ENCODE results near the gene CDPF1.
A peak's percentile ranks its signal among the peaks of the same experiment; 100 is the strongest.

CDPF1 gene

GRCh38 chr22:46250035-46250782, at the start of gene CDPF1:
Gene CDPF1 (minus strand): TSS chr22:46250293. CDS start chr22:46248284, 2,009 bp downstream.
- peak; percentile 88 for DNase-seq (ENCODE audit: low read depth in 1 of 2, low spot score in 1 of 2)

- DNase-seq (ENCODE audit: low read depth in 1 of 2, low spot score in 1 of 2) = no peak
Measured at GRCh38 chr22:46299101-46299500, 49.0 kb upstream of the CDPF1 start.

GRCh38 chr22:46297151-46297812, 47.2 kb upstream of the CDPF1 start:
- DNase-seq (ENCODE audit: low read depth in 1 of 2, low spot score in 1 of 2) = no peak

- peak; percentile 93 to 94 for DNase-seq (ENCODE audit: low read depth in 1 of 2, low spot score in 1 of 2)
Measured at GRCh38 chr22:46296257-46297150, 46.4 kb upstream of the CDPF1 start, which contains the start of gene GTSE1. Gene GTSE1 (plus strand): TSS chr22:46296870. CDS start chr22:46297401, 531 bp downstream.

- DNase-seq (ENCODE audit: low read depth in 1 of 2, low spot score in 1 of 2) = no peak
Measured at GRCh38 chr22:46295277-46295971, 45.3 kb upstream of the CDPF1 start.

- no peak for DNase-seq (ENCODE audit: low read depth in 1 of 2, low spot score in 1 of 2)
Measured at GRCh38 chr22:46294784-46295183, 44.7 kb upstream of the CDPF1 start.

GRCh38 chr22:46293577-46294260, 43.6 kb upstream of the CDPF1 start:
- DNase-seq (ENCODE audit: low read depth in 1 of 2, low spot score in 1 of 2) = no peak

GRCh38 chr22:46292732-46293131, 42.6 kb upstream of the CDPF1 start:
- DNase-seq (ENCODE audit: low read depth in 1 of 2, low spot score in 1 of 2) = no peak

- DNase-seq (ENCODE audit: low read depth in 1 of 2, low spot score in 1 of 2) = no peak
Measured at GRCh38 chr22:46292173-46292572, 42.1 kb upstream of the CDPF1 start.

- DNase-seq (ENCODE audit: low read depth in 1 of 2, low spot score in 1 of 2) = no peak
Measured at GRCh38 chr22:46290843-46291785, 41.0 kb upstream of the CDPF1 start.

- DNase-seq (ENCODE audit: low read depth in 1 of 2, low spot score in 1 of 2) = no peak
Measured at GRCh38 chr22:46290121-46290842, 40.2 kb upstream of the CDPF1 start.

GRCh38 chr22:46289244-46289891, 39.3 kb upstream of the CDPF1 start:
- DNase-seq (ENCODE audit: low read depth in 1 of 2, low spot score in 1 of 2) = no peak

- no peak for DNase-seq (ENCODE audit: low read depth in 1 of 2, low spot score in 1 of 2)
Measured at GRCh38 chr22:46288846-46289243, 38.8 kb upstream of the CDPF1 start.

GRCh38 chr22:46287873-46288751, 38.0 kb upstream of the CDPF1 start:
- DNase-seq (ENCODE audit: low read depth in 1 of 2, low spot score in 1 of 2) = no peak

- no peak for DNase-seq (ENCODE audit: low read depth in 1 of 2, low spot score in 1 of 2)
Measured at GRCh38 chr22:46286941-46287872, 37.1 kb upstream of the CDPF1 start.

- no peak for DNase-seq (ENCODE audit: low read depth in 1 of 2, low spot score in 1 of 2)
Measured at GRCh38 chr22:46286006-46286405, 35.9 kb upstream of the CDPF1 start.
